ENCODE results near the gene TC2N.
"Not testable (repeated sequence)": the region's sequence is repeated elsewhere in the genome, so short reads cannot be mapped to it uniquely, and the experiment has no call there.

Gene TC2N

GRCh38 chr14:91806716-91807115, 60.6 kb downstream of the TC2N start:
- TF ChIP-seq ZFP30 (CRISPR knock-in tag; IDR thresholded peaks at IDR 0.05) (no peak), TOX (CRISPR knock-in tag; IDR thresholded peaks at IDR 0.05; ENCODE audit: borderline replicate concordance) (no peak), ESRRG (CRISPR knock-in tag; IDR thresholded peaks at IDR 0.05) (no peak), PATZ1 (CRISPR knock-in tag; IDR thresholded peaks at IDR 0.05; ENCODE audit: borderline replicate concordance) (no peak), PPARA (CRISPR knock-in tag; IDR thresholded peaks at IDR 0.05; ENCODE audit: borderline replicate concordance) (no peak), BACH2 (CRISPR knock-in tag; IDR thresholded peaks at IDR 0.05; ENCODE audit: borderline replicate concordance) (no peak)
- TF ChIP-seq, protein P1, sequence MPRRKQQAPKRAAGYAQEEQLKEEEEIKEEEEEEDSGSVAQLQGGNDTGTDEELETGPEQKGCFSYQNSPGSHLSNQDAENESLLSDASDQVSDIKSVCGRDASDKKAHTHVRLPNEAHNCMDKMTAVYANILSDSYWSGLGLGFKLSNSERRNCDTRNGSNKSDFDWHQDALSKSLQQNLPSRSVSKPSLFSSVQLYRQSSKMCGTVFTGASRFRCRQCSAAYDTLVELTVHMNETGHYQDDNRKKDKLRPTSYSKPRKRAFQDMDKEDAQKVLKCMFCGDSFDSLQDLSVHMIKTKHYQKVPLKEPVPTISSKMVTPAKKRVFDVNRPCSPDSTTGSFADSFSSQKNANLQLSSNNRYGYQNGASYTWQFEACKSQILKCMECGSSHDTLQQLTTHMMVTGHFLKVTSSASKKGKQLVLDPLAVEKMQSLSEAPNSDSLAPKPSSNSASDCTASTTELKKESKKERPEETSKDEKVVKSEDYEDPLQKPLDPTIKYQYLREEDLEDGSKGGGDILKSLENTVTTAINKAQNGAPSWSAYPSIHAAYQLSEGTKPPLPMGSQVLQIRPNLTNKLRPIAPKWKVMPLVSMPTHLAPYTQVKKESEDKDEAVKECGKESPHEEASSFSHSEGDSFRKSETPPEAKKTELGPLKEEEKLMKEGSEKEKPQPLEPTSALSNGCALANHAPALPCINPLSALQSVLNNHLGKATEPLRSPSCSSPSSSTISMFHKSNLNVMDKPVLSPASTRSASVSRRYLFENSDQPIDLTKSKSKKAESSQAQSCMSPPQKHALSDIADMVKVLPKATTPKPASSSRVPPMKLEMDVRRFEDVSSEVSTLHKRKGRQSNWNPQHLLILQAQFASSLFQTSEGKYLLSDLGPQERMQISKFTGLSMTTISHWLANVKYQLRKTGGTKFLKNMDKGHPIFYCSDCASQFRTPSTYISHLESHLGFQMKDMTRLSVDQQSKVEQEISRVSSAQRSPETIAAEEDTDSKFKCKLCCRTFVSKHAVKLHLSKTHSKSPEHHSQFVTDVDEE (CRISPR knock-in tag; IDR thresholded peaks at IDR 0.05), result no peak
- ATAC-seq, result no peak

- ATAC-seq, result not testable (repeated sequence)
These were observed 61.2 kb downstream of the TC2N start for GRCh38 chr14:91806094-91806493.

GRCh38 chr14:91805659-91806058, 61.7 kb downstream of the TC2N start:
- ATAC-seq, result no peak
- TF ChIP-seq ZNF565 (CRISPR knock-in tag; conservative IDR thresholded peaks at IDR 0.05; ENCODE audit: low read depth) (no peak), ZNF70 (CRISPR knock-in tag; IDR thresholded peaks at IDR 0.05) (no peak), CSRNP3 (CRISPR knock-in tag; IDR thresholded peaks at IDR 0.05) (no peak), TOX (CRISPR knock-in tag; IDR thresholded peaks at IDR 0.05; ENCODE audit: borderline replicate concordance) (no peak), ARNTL (CRISPR knock-in tag; IDR thresholded peaks at IDR 0.05; ENCODE audit: borderline replicate concordance, low read depth) (no peak), ESRRG (CRISPR knock-in tag; IDR thresholded peaks at IDR 0.05) (no peak), ZFP3 (CRISPR knock-in tag; IDR thresholded peaks at IDR 0.05) (no peak), PATZ1 (CRISPR knock-in tag; IDR thresholded peaks at IDR 0.05; ENCODE audit: borderline replicate concordance) (no peak), CSDC2 (CRISPR knock-in tag; IDR thresholded peaks at IDR 0.05) (no peak), ZNF8 (CRISPR knock-in tag; IDR thresholded peaks at IDR 0.05) (no peak), TCF4 (CRISPR knock-in tag; IDR thresholded peaks at IDR 0.05; ENCODE audit: borderline replicate concordance) (no peak)
- TF ChIP-seq, protein P2, sequence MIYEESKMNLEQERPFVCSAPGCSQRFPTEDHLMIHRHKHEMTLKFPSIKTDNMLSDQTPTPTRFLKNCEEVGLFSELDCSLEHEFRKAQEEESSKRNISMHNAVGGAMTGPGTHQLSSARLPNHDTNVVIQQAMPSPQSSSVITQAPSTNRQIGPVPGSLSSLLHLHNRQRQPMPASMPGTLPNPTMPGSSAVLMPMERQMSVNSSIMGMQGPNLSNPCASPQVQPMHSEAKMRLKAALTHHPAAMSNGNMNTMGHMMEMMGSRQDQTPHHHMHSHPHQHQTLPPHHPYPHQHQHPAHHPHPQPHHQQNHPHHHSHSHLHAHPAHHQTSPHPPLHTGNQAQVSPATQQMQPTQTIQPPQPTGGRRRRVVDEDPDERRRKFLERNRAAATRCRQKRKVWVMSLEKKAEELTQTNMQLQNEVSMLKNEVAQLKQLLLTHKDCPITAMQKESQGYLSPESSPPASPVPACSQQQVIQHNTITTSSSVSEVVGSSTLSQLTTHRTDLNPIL (CRISPR knock-in tag; IDR thresholded peaks at IDR 0.05; ENCODE audit: low read depth), result no peak
- TF ChIP-seq, protein P1 (CRISPR knock-in tag; IDR thresholded peaks at IDR 0.05), result no peak

Data from SK-N-SH treated with all-trans-retinoic acid at 6 μM for 48 hours (cell line).